ENCODE measurements around the gene NUDT6.

Gene NUDT6

DNA sequence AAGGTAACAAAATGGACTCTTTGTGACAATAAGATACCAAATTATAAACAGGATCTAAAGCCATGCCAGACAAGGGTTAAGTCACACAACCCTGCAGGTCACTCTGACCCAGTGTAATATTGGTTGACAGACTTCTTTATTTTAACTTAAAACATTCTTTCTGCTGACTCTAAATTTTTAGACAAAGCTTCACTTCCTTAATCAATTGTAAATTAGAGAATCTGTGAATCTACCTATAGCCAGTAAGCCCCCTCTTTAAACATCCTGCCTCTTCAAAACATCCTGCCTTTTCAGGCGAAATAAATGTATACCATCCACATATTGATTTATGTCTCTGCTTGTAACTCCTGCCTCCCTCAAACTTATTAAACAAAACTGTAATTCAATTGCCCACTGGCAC is 14.2 kb downstream of the NUDT6 start:
- no peaks in the 10 kb centered on the region for H3K4me1 ChIP-seq (ENCODE audit: control insufficient read depth in 1 of 2, insufficient read depth in 1 of 2, low read depth in 1 of 2, low read length in 1 of 2)
- H3K27me3 ChIP-seq, result no peaks in the 10 kb centered on the region
- H3K27ac ChIP-seq, result no peak overlapping the region
- no peaks in the 10 kb centered on the region for H3K9me3 ChIP-seq
- no peaks in the 10 kb centered on the region for H3K36me3 ChIP-seq
- TF ChIP-seq, protein P1, sequence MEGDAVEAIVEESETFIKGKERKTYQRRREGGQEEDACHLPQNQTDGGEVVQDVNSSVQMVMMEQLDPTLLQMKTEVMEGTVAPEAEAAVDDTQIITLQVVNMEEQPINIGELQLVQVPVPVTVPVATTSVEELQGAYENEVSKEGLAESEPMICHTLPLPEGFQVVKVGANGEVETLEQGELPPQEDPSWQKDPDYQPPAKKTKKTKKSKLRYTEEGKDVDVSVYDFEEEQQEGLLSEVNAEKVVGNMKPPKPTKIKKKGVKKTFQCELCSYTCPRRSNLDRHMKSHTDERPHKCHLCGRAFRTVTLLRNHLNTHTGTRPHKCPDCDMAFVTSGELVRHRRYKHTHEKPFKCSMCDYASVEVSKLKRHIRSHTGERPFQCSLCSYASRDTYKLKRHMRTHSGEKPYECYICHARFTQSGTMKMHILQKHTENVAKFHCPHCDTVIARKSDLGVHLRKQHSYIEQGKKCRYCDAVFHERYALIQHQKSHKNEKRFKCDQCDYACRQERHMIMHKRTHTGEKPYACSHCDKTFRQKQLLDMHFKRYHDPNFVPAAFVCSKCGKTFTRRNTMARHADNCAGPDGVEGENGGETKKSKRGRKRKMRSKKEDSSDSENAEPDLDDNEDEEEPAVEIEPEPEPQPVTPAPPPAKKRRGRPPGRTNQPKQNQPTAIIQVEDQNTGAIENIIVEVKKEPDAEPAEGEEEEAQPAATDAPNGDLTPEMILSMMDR (IDR thresholded peaks at IDR 0.05), result no peak
- H3K4me3 ChIP-seq (ENCODE audit: low read depth in 1 of 2, low read length in 1 of 2), result no peak overlapping the region

GRCh38 chr4:122906859-122907305 is 15.5 kb downstream of the NUDT6 start:
- H3K4me3 ChIP-seq (ENCODE audit: low read depth in 1 of 2, low read length in 1 of 2), result no peak overlapping the region
- H3K27ac ChIP-seq, result no peak overlapping the region
- no peaks in the 10 kb centered on the region for H3K36me3 ChIP-seq
- no peaks in the 10 kb centered on the region for H3K9me3 ChIP-seq
- H3K4me1 ChIP-seq (ENCODE audit: control insufficient read depth in 1 of 2, insufficient read depth in 1 of 2, low read depth in 1 of 2, low read length in 1 of 2), result no peaks in the 10 kb centered on the region
- TF ChIP-seq, protein P1 (IDR thresholded peaks at IDR 0.05), result no peak
- no peaks in the 10 kb centered on the region for H3K27me3 ChIP-seq

- Histone ChIP-seq H3K4me1 (ENCODE audit: control insufficient read depth in 1 of 2, insufficient read depth in 1 of 2, low read depth in 1 of 2, low read length in 1 of 2) (no peaks in the 10 kb centered on the region), H3K27ac (no peak overlapping the region), H3K36me3 (no peaks in the 10 kb centered on the region), H3K4me3 (ENCODE audit: low read depth in 1 of 2, low read length in 1 of 2) (no peak overlapping the region), H3K27me3 (no peaks in the 10 kb centered on the region), H3K9me3 (no peaks in the 10 kb centered on the region)
- TF ChIP-seq, protein P1 (IDR thresholded peaks at IDR 0.05), result no peak
Measured at GRCh38 chr4:122903766-122904288, 18.6 kb downstream of the NUDT6 start.

- H3K9me3 ChIP-seq, result no peaks in the 10 kb centered on the region
- no peak overlapping the region for H3K27ac ChIP-seq
- TF ChIP-seq, protein P1 (IDR thresholded peaks at IDR 0.05), result no peak
- no peaks in the 10 kb centered on the region for H3K36me3 ChIP-seq
- no peaks in the 10 kb centered on the region for H3K27me3 ChIP-seq
- H3K4me3 ChIP-seq (ENCODE audit: low read depth in 1 of 2, low read length in 1 of 2), result no peak overlapping the region
- no peaks in the 10 kb centered on the region for H3K4me1 ChIP-seq (ENCODE audit: control insufficient read depth in 1 of 2, insufficient read depth in 1 of 2, low read depth in 1 of 2, low read length in 1 of 2)
Measured at GRCh38 chr4:122901247-122902010, 21.0 kb downstream of the NUDT6 start.

DNA sequence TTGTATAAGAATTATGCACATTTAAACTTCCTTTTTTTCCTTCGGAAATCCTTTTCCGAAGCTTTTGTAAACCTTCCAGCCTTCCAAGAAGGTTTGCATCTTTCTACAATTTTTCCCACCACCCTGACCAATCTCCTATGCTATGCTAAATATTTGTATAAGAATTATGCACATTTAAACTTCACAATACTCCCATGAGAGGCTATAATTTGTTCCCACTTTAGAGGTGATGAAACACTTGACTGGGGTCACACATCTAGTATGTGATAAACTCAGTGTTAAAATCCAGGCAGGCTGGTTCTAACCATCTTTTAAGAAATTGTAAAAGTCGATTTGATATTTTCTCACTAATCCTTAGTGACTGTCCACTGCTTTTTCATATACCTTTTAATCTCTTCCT is 22.1 kb downstream of the NUDT6 start:
- no peaks in the 10 kb centered on the region for H3K4me1 ChIP-seq (ENCODE audit: control insufficient read depth in 1 of 2, insufficient read depth in 1 of 2, low read depth in 1 of 2, low read length in 1 of 2)
- no peaks in the 10 kb centered on the region for H3K9me3 ChIP-seq
- no peak overlapping the region for H3K27ac ChIP-seq
- TF ChIP-seq, protein P1 (IDR thresholded peaks at IDR 0.05), result no peak
- H3K27me3 ChIP-seq, result no peaks in the 10 kb centered on the region
- H3K4me3 ChIP-seq (ENCODE audit: low read depth in 1 of 2, low read length in 1 of 2), result no peak overlapping the region
- H3K36me3 ChIP-seq, result no peaks in the 10 kb centered on the region

Data from neutrophil (primary cell).